Effector memory CD4-positive, alpha-beta T cell (primary cell): ENCODE results near the gene MED8.
A peak's percentile ranks its signal among the peaks of the same experiment; 100 is the strongest.

Source experiments
- DNase-seq, 3 donors: peaks; one replicate each; pipeline ENCODE4 v3.0.0-alpha.2; 2020
- H3K27ac ChIP-seq: 2 replicates; pipeline ENCODE4 v1.7.0; 2013; ENCODE audit warnings: mild to moderate bottlenecking, low read length, moderate library complexity; ENCODE audit not compliant: insufficient read depth, poor library complexity, severe bottlenecking
- H3K27me3 ChIP-seq: replicated peaks from 2 replicates; pipeline ENCODE4 v1.7.0; 2013; ENCODE audit warnings: mild to moderate bottlenecking, low read length; ENCODE audit not compliant: insufficient read depth, control insufficient read depth, poor library complexity, severe bottlenecking
- H3K36me3 ChIP-seq: 2 replicates; pipeline ENCODE4 v1.7.0; 2013; ENCODE audit warnings: mild to moderate bottlenecking, low read length, moderate library complexity; ENCODE audit not compliant: control insufficient read depth, insufficient read depth
- H3K4me1 ChIP-seq: 2 replicates; pipeline ENCODE4 v1.7.0; 2013; ENCODE audit warnings: low read length, mild to moderate bottlenecking; ENCODE audit not compliant: control insufficient read depth, insufficient read depth, poor library complexity, severe bottlenecking
- H3K4me3 ChIP-seq: 2 replicates; pipeline ENCODE4 v1.7.0; 2013; ENCODE audit warnings: low read length, low read depth, mild to moderate bottlenecking; ENCODE audit not compliant: insufficient read depth, poor library complexity, severe bottlenecking
- H3K9me3 ChIP-seq: 2 replicates; pipeline ENCODE4 v1.7.0; 2013; ENCODE audit warnings: mild to moderate bottlenecking, low read length, moderate library complexity; ENCODE audit not compliant: control insufficient read depth

The MED8 gene

DNA sequence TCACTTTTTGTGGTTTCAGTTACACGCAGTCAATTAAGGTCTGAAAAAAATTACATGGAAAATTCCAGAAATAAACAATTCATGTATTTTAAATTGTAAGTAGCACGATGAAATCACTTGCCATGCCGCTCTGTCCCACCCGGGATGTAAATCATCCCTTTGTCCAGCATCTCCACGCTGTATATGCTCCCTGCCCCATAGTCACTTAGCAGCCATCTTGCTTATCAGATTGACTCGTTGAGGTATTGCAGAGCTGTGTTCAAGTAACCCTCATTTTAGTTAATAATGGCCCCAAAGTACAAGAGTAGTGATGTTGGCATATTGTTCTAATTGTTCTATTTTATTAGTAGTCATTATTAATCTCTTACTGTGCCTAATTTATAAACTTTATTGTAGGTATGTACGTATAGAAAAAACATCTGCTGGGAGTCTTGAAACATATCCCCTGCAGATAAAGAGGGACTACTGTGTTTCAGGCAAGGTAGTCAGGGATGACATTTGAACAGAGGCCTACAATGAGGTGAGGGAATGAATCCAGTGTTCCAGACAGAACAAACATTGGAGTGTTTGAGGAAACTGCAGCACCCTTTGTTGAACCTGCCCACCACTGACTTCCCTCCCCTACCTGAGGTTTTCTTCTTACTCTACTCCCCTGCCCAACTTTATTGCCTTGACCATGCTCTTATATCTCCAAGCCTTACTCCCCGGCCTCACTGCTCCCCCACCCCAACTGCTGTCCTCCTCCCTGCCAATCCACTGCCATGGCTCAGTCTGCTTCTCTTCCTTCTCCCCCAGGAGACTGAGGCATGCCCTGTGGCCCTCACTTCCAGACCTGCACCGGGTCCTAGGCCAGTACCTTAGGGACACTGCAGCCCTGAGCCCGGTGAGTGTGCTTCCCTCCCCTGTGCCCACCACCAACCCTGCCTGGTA, 37.9 kb downstream of the MED8 start:
- DNase-seq, result no peak
- Histone ChIP-seq H3K27me3 (no peaks in the 10 kb centered on the region), H3K9me3 (no peaks in the 10 kb centered on the region), H3K4me1 (no peaks in the 10 kb centered on the region), H3K36me3 (no peaks in the 10 kb centered on the region), H3K27ac (no peak overlapping the region), H3K4me3 (no peak overlapping the region)

DNA sequence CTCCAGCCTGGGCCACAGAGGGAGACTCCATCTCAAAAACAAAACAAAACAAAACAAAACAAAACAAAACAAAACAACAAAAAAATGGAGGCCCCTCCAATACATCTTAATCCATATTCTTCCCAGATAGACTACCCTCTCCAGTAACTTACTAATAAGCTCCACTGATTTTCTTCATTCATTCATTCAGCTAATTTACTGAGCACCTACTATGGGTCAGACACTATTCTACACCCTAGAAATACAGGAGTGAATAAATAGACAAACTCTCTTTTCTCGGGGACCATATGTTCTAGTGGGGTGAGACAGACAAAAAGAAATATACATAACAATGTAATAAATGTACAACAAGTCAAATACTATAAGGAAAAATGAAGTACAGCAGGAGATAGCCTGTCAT, 38.6 kb downstream of the MED8 start:
- Histone ChIP-seq H3K4me3 (no peak overlapping the region), H3K27me3 (no peaks in the 10 kb centered on the region)

DNA sequence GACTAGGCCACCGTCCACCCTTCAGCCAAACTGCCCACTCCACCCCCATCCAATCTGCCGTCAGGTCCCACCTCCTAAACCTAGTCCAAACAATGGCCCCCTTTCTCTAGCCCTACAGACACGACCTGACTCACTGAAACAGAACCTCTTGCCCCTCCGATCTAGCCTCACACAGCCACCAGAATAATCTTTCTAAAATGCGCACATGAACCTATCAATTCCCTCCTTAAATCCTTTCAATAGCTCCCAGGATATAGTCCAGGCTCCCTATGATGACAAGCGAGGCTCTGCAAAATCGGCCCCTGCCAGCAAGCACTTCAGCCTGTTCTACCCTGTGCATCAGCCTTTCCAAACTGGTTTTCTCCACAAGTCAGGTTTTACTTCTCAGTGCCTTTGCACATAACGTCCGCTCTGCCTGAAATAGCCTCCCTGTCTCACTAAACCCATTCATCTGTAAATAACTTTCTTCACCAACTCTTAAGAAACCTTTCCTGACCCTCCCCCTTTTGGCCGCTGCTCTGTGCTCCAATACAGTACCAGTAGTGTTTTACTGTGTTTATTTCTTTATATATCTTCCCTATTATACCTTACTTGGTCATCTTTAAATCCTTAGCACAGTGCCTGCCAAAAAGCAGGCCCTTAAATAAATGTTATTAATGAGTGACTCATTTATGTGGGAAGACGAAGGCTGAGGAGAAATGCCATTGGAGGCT, 39.9 kb downstream of the MED8 start:
- no peaks in the 10 kb centered on the region for H3K9me3 ChIP-seq
- no peaks in the 10 kb centered on the region for H3K4me1 ChIP-seq
- peak overlapping the region; percentile 62 for H3K27ac ChIP-seq
- no peaks in the 10 kb centered on the region for H3K36me3 ChIP-seq
- DNase-seq, result no peak
- no peak overlapping the region for H3K4me3 ChIP-seq
- no peaks in the 10 kb centered on the region for H3K27me3 ChIP-seq

More for the DNA sequence above, 38.6 kb downstream of the MED8 start:
- no peaks in the 10 kb centered on the region for H3K9me3 ChIP-seq
- H3K4me1 ChIP-seq, result no peaks in the 10 kb centered on the region
- H3K27ac ChIP-seq, result no peak overlapping the region
- DNase-seq, result no peak
- H3K36me3 ChIP-seq, result no peaks in the 10 kb centered on the region

DNA sequence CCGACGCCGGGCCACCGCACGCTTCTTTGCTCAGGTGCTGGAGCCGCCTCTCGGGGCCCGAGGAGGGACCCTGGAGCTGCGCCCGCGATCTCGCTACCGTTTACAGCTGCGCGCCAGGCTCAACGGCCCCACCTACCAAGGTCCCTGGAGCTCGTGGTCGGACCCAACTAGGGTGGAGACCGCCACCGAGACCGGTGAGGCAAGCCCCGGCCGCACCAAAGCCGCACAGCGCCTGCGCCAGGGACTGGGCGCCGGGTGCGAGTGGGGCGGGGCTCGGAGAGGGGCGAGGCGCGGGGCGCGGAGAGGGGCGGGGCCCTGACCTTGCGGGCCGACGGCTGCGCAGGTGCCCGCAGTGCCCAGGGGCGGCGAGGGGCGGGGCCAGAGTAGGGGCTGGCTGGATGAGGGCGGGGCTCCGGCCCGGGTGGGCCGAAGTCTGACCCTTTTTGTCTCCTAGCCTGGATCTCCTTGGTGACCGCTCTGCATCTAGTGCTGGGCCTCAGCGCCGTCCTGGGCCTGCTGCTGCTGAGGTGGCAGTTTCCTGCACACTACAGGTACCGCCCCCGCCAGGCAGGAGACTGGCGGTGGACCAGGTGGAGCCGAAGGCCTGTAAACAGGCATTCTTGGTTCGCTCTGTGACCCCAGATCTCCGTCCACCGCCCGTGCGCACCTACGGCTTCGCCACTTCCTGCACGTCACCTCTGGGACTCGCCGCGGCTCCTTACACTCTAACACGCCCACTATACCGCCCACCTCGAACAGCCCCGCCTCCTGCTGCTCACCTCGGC, 40.6 kb downstream of the MED8 start:
- Histone ChIP-seq H3K27me3 (no peaks in the 10 kb centered on the region), H3K27ac (peak overlapping the region; percentile 62), H3K4me3 (peak overlapping the region; percentile 42), H3K36me3 (no peaks in the 10 kb centered on the region), H3K4me1 (no peaks in the 10 kb centered on the region), H3K9me3 (no peaks in the 10 kb centered on the region)
- DNase-seq, result peak; percentile 39 to 73 (median 48)

DNA sequence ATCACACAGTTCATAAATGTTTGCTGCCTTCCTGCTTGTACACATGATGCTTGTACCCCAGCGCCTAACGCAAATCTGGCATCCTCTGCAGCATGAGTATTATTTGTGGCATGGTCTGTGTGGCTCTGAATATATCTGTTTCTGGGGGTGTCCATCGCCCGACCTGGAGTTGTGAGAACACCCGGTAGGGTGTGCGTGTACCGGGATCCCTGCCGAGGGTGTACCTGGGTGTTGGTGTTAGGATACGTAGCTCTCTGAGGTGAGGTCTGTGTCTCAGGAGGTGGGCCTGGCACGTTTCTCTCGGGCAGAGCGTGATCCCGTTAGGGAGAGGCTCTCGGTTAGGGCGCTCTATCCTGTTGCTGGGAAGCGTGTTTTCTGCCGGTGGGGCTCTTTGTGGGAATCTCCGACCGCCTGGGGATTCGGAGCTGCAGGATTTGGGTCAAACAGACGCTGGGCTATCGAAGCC, 41.2 kb downstream of the MED8 start:
- H3K27me3 ChIP-seq, result no peaks in the 10 kb centered on the region
- H3K4me1 ChIP-seq, result no peaks in the 10 kb centered on the region
- peak overlapping the region; percentile 62 for H3K27ac ChIP-seq

DNA sequence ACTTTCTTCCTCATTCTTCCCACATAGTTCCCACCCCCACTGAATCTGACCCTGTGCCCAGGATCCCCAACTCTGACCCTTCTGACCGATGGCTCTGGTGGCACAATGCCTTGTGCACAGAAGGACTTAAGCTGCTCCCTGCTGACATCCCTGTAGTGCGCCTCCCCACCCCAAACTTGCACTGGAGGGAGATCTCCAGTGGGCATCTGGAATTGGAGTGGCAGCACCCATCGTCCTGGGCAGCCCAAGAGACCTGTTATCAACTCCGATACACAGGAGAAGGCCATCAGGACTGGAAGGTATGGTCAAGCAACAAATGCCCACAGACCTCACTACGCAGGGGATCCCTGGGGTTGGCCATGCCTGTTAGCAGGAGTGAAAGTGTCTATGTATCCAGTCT, 43.0 kb downstream of the MED8 start:
- no peaks in the 10 kb centered on the region for H3K4me1 ChIP-seq
- H3K4me3 ChIP-seq, result no peak overlapping the region
- no peaks in the 10 kb centered on the region for H3K27me3 ChIP-seq
- H3K9me3 ChIP-seq, result no peaks in the 10 kb centered on the region
- no peak overlapping the region for H3K27ac ChIP-seq
- no peaks in the 10 kb centered on the region for H3K36me3 ChIP-seq
- no peak for DNase-seq

More for the DNA sequence above, 41.2 kb downstream of the MED8 start:
- peak overlapping the region; percentile 42 for H3K4me3 ChIP-seq
- DNase-seq, result no peak
- no peaks in the 10 kb centered on the region for H3K9me3 ChIP-seq
- H3K36me3 ChIP-seq, result no peaks in the 10 kb centered on the region

DNA sequence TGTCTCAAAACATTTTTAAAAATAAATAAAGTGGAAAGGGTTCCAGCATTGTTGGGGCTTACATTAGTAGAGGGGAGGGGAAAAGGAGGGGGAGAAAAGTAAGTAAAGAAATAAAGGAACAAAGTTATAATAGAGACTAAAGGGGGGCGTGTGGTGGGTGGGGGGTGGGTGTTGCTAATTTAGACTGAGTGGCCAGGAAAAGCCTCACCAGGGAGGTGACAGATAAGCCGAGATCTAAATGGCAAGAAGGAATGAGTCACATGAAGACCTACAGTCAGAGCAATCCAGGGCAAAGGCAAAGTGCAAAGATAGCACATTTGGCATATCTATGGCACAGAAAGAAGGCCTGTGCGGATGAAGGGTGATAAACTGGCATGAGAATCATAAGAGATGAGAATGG, 44.5 kb downstream of the MED8 start:
- Histone ChIP-seq H3K36me3 (no peaks in the 10 kb centered on the region), H3K27me3 (no peaks in the 10 kb centered on the region), H3K4me1 (no peaks in the 10 kb centered on the region), H3K4me3 (no peak overlapping the region), H3K27ac (no peak overlapping the region), H3K9me3 (no peaks in the 10 kb centered on the region)
- no peak for DNase-seq

DNA sequence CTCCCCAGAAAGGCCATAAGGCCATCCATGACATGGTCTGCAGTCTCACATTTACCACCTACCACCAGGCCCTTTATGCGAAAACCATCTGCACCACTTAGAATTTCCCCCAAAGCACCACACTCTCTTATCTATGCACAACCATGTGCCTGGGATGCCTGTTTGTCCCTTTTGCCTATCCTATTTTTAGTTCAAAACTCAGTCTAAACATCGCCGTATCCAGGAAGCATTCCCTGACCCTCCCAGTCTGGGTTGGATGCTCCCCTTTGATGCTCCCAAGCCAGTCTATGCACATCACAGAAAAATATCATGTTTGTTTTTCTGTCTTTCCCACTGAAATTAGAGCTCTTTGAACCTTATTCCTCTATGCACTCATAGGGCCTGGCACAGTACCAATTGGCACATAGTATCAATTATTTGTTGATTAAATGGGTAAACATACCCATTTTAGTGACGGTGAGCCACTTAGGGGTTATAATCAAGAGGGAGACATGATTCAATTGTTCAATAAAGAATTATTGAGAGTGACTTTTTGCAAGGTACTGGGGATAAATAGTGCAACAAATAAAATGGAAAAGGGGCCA, 45.2 kb downstream of the MED8 start:
- Histone ChIP-seq H3K36me3 (no peaks in the 10 kb centered on the region), H3K27ac (no peak overlapping the region), H3K4me1 (no peaks in the 10 kb centered on the region), H3K4me3 (no peak overlapping the region), H3K9me3 (no peaks in the 10 kb centered on the region), H3K27me3 (no peaks in the 10 kb centered on the region)
- no peak for DNase-seq

DNA sequence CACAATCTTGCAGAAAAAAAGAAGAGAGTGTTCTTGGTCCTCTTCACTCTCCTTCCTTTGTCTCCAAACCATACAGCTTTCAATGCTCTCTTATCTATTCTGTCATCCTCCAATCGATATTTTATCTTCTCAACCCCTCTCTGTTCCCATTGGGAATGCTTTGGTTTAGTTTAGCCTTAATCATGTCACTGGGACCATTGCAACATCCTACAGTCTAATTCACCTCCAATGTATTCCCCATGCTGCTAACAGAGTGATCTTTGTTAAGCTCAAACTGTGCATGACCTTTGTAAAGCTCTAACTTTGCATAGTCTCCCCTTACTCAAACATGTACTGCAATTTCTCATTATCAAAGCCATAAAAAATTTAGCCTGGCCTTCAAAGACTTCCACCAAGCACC, 49.0 kb downstream of the MED8 start:
- no peak for DNase-seq
- H3K27me3 ChIP-seq, result no peaks in the 10 kb centered on the region
- H3K4me1 ChIP-seq, result no peaks in the 10 kb centered on the region
- H3K4me3 ChIP-seq, result no peak overlapping the region
- H3K36me3 ChIP-seq, result no peaks in the 10 kb centered on the region
- H3K9me3 ChIP-seq, result no peaks in the 10 kb centered on the region
- H3K27ac ChIP-seq, result no peak overlapping the region
